GM23248 (cell line): ENCODE results near the gene RUNX1. TPM values are rescaled to one million over a fixed set of nuclear protein-coding genes. Genes with fewer than 3 reads are reported as not detected.

Source experiments
- DNase-seq: peaks from one replicate; pipeline ENCODE4 v3.0.0-alpha.2; 2015
- H2AFZ ChIP-seq: fragments of 200-600 bp; sonication (generic); 2 replicates; pipeline ENCODE4 v1.6.1; 2016; ENCODE audit warnings: antibody characterized with exemption
- H3F3A ChIP-seq: fragments of 200-600 bp; sonication (generic); 2 replicates; pipeline ENCODE4 v1.6.1; 2016; ENCODE audit warnings: mild to moderate bottlenecking, antibody characterized with exemption, mixed run types; ENCODE audit not compliant: insufficient read depth
- H3K27ac ChIP-seq: fragments of 200-600 bp; sonication (generic); 2 replicates; pipeline ENCODE4 v1.5.1; 2016; ENCODE audit warnings: mild to moderate bottlenecking
- H3K27me3 ChIP-seq: fragments of 200-600 bp; sonication (generic); replicated peaks from 2 replicates; pipeline ENCODE4 v1.6.1; 2016; ENCODE audit warnings: mild to moderate bottlenecking; ENCODE audit not compliant: insufficient read depth
- H3K36me3 ChIP-seq: fragments of 200-600 bp; sonication (generic); 2 replicates; pipeline ENCODE4 v1.6.1; 2016; ENCODE audit warnings: low read depth, mild to moderate bottlenecking
- H3K4me1 ChIP-seq: fragments of 200-600 bp; sonication (generic); 2 replicates; pipeline ENCODE4 v1.6.1; 2016; ENCODE audit warnings: mild to moderate bottlenecking; ENCODE audit not compliant: insufficient read depth
- H3K4me2 ChIP-seq: fragments of 200-600 bp; sonication (generic); one replicate; pipeline ENCODE4 v1.6.1; 2016; ENCODE audit warnings: mild to moderate bottlenecking; ENCODE audit not compliant: unreplicated experiment
- H3K4me3 ChIP-seq: fragments of 200-600 bp; sonication (generic); 2 replicates; pipeline ENCODE4 v1.5.1; 2016; ENCODE audit warnings: mild to moderate bottlenecking
- H3K79me2 ChIP-seq: fragments of 200-600 bp; sonication (generic); 2 replicates; pipeline ENCODE4 v1.6.1; 2016; ENCODE audit warnings: mild to moderate bottlenecking; ENCODE audit not compliant: insufficient read depth
- H3K9ac ChIP-seq: fragments of 200-600 bp; sonication (generic); 2 replicates; pipeline ENCODE4 v1.6.1; 2016; ENCODE audit warnings: mild to moderate bottlenecking
- H3K9me2 ChIP-seq: fragments of 200-600 bp; sonication (generic); 2 replicates; pipeline ENCODE4 v1.6.1; 2016; ENCODE audit warnings: mixed run types, mild to moderate bottlenecking, moderate library complexity; ENCODE audit not compliant: insufficient read depth
- H3K9me3 ChIP-seq: fragments of 200-600 bp; sonication (generic); one replicate; pipeline ENCODE4 v1.6.1; 2017; ENCODE audit warnings: low read depth
- H4K20me1 ChIP-seq: fragments of 200-600 bp; sonication (generic); 2 replicates; pipeline ENCODE4 v1.6.0; 2016; ENCODE audit not compliant: insufficient read depth
- EZH2 ChIP-seq: fragments of 200-600 bp; sonication (generic); IDR thresholded peaks from 2 replicates; pipeline ENCODE4 v1.6.1; 2018; ENCODE audit warnings: antibody characterized with exemption, mild to moderate bottlenecking; ENCODE audit not compliant: insufficient read depth, poor library complexity, severe bottlenecking
- EZH2phosphoT487 ChIP-seq: fragments of 200-600 bp; sonication (generic); IDR thresholded peaks from 2 replicates; pipeline ENCODE4 v1.6.1; 2018; ENCODE audit warnings: antibody characterized with exemption, moderate library complexity, mild to moderate bottlenecking, low read depth; ENCODE audit not compliant: insufficient read depth
- WGBS, 2 experiments: methylation state at CpG; one replicate each; pipeline ENCODE4 v1.1.6; 2015 to 2017; ENCODE audit warnings: low lambda C conversion rate in 2 of 2, low coverage in 1 of 2; ENCODE audit errors: missing lambda C conversion rate in 2 of 2; 5-methylcytosine and 5-hydroxymethylcytosine counted together
- in situ Hi-C: fragments of 300-500 bp; cut with MboI; formaldehyde crosslinking; loops from 2 replicates; pipeline ENCODE4 v1.15.0; 2020
- polyA plus RNA-seq: library from polyadenylated mRNA; unstranded; fragments of >200 nt; fragmentation: Nextera tagmentation; extraction: Ambion mirVana; gene quantifications from 2 replicates; pipeline ENCODE4 v1.2.1, GENCODE V29; 2016
- total RNA-seq: library from RNA; depleted of rRNA; stranded (reverse); fragments of >200 nt; shearing (Covaris generic); gene quantifications from 2 replicates; pipeline ENCODE4 v1.2.3, GENCODE V29; 2014

Gene RUNX1
- total and polyA plus RNA-seq, 2 experiments from 2014 or later: 21.3 to 32.6 TPM

GRCh38 chr21:34830386-34831170, 218.5 kb downstream of the RUNX1 start:
- Histone ChIP-seq H3F3A (peaks cover 86% of the 10 kb centered on the region), H3K36me3 (peaks cover 82% of the 10 kb centered on the region), H4K20me1 (no peaks in the 10 kb centered on the region), H3K9me2 (no peaks in the 10 kb centered on the region), H3K4me3 (no peak overlapping the region), H3K27me3 (no peaks in the 10 kb centered on the region), H3K4me1 (peaks cover 7% of the 10 kb centered on the region), H3K9ac (no peak overlapping the region), H3K27ac (peak overlapping the region; percentile 6; the same call in 1 of the 2 replicates), H2AFZ (no peak overlapping the region), H3K9me3 (no peaks in the 10 kb centered on the region), H3K4me2 (no peak overlapping the region), H3K79me2 (peaks cover 100% of the 10 kb centered on the region)
- in situ Hi-C loops: no loop called here
- 96 to 97% methylated on average over 12 of the region's 12 CpGs for WGBS, 2 experiments
- TF ChIP-seq EZH2phosphoT487 (no peak), EZH2 (no peak)
- DNase-seq: no peak

- 82% methylated on average over 5 of the region's 5 CpGs for WGBS, 2 experiments
- peaks cover 88% of the 10 kb centered on the region for H3K36me3 ChIP-seq
- no peaks in the 10 kb centered on the region for H4K20me1 ChIP-seq
- no peak overlapping the region for H2AFZ ChIP-seq
- peaks cover 14% of the 10 kb centered on the region for H3K4me1 ChIP-seq
- H3K9ac ChIP-seq: no peak overlapping the region
- H3K9me2 ChIP-seq: no peaks in the 10 kb centered on the region
- H3K27me3 ChIP-seq: no peaks in the 10 kb centered on the region
- no peak overlapping the region for H3K4me2 ChIP-seq
- in situ Hi-C loops: no loop called here
- TF ChIP-seq EZH2: no peak
- TF ChIP-seq EZH2phosphoT487: no peak
- peaks cover 98% of the 10 kb centered on the region for H3K79me2 ChIP-seq
- no peak overlapping the region for H3K4me3 ChIP-seq
- H3K9me3 ChIP-seq: no peaks in the 10 kb centered on the region
- no peak for DNase-seq
- peaks cover 94% of the 10 kb centered on the region for H3F3A ChIP-seq
- H3K27ac ChIP-seq: peak overlapping the region; percentile 32; the same call in 1 of the 2 replicates
Measured at GRCh38 chr21:34827445-34828235, 221.5 kb downstream of the RUNX1 start.

GRCh38 chr21:34826836-34827235, 222.3 kb downstream of the RUNX1 start:
- Histone ChIP-seq H3K9me2 (no peaks in the 10 kb centered on the region), H3K36me3 (peaks cover 87% of the 10 kb centered on the region), H3K9me3 (no peaks in the 10 kb centered on the region), H3K27me3 (no peaks in the 10 kb centered on the region), H3F3A (peaks cover 94% of the 10 kb centered on the region), H3K9ac (no peak overlapping the region), H4K20me1 (no peaks in the 10 kb centered on the region), H2AFZ (no peak overlapping the region), H3K4me1 (peaks cover 14% of the 10 kb centered on the region), H3K27ac (peak overlapping the region; percentile 32; the same call in 1 of the 2 replicates), H3K79me2 (peaks cover 98% of the 10 kb centered on the region), H3K4me3 (no peak overlapping the region), H3K4me2 (no peak overlapping the region)
- in situ Hi-C loops: no loop called here
- no peak for DNase-seq
- WGBS, 2 experiments: 89 to 93% methylated on average over 3 of the region's 3 CpGs
- no peak for TF ChIP-seq EZH2phosphoT487
- TF ChIP-seq EZH2: no peak

DNA sequence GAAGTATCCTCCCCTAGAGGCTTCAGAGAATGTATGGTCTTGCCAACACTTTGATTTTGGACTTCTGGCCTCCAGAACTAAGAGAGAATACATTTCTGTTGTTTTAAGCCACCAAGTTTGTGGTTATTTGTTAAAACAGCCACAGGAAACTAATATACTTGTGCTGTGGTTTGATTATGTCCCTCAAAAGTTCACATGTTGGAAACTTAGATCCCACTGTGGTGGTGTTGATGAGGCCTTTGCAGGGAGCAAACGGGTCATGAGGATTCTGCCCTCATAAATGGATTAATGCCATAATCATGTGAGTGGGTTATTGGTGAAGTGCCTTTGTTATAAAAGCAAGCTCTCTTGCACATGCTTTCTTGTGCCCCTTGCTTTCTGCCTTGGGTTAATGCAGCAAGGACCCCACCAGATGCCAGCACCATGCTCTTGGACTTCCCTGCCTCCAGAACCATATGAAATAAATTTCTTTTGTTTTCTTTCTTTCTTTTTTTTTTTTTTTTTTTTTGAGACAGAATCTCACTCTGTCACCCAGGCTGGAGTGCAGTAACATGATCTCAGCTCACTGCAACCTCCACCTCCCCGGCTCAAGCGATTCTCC, 223.1 kb downstream of the RUNX1 start:
- Histone ChIP-seq H3K27ac (peak overlapping the region; percentile 32), H3K4me3 (no peak overlapping the region), H4K20me1 (no peaks in the 10 kb centered on the region), H3K9ac (no peak overlapping the region), H3K4me1 (peaks cover 14% of the 10 kb centered on the region), H3K36me3 (peaks cover 89% of the 10 kb centered on the region), H3K9me3 (no peaks in the 10 kb centered on the region), H3K27me3 (no peaks in the 10 kb centered on the region), H3K4me2 (no peak overlapping the region), H3K9me2 (no peaks in the 10 kb centered on the region), H3K79me2 (peaks cover 98% of the 10 kb centered on the region), H3F3A (peaks cover 94% of the 10 kb centered on the region), H2AFZ (no peak overlapping the region)
- in situ Hi-C loops: no loop called here
- WGBS, 2 experiments: 71 to 76% methylated on average over 3 of the region's 3 CpGs
- no peak for DNase-seq
- TF ChIP-seq EZH2phosphoT487 (no peak), EZH2 (no peak)
